Measurements from ENCODE around the gene HS2ST1. TPM values are rescaled to one million over a fixed set of nuclear protein-coding genes. Genes with fewer than 3 reads are reported as not detected.
A peak's percentile ranks its signal among the peaks of the same experiment; 100 is the strongest.
"Not testable (repeated sequence)": the region's sequence is repeated elsewhere in the genome, so short reads cannot be mapped to it uniquely, and the experiment has no call there.

The HS2ST1 gene
- total RNA-seq, 1 donor from 2014 or later: 56.4 TPM

DNA sequence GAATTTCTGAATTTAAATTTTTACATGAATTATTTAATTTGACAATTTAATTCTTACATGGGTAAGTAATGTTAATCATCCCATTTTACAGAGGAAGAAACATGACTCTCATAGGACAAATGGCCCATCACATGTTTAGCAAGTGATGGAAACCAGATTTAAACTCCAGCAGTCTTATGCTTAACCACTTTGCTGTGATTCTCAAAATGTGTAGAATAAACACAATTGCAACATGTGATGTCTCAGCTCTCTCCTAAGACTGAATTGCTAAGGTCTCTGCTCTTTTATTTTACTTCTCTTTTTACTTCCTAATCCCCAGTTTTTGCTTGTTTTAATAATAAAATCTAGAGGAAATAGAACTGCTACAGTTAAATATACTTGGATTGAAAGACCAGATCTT, 42.8 kb downstream of the HS2ST1 start:
- peaks cover 11% of the 10 kb centered on the region for H3K9me3 Mint-ChIP-seq
- TF ChIP-seq, protein P1, sequence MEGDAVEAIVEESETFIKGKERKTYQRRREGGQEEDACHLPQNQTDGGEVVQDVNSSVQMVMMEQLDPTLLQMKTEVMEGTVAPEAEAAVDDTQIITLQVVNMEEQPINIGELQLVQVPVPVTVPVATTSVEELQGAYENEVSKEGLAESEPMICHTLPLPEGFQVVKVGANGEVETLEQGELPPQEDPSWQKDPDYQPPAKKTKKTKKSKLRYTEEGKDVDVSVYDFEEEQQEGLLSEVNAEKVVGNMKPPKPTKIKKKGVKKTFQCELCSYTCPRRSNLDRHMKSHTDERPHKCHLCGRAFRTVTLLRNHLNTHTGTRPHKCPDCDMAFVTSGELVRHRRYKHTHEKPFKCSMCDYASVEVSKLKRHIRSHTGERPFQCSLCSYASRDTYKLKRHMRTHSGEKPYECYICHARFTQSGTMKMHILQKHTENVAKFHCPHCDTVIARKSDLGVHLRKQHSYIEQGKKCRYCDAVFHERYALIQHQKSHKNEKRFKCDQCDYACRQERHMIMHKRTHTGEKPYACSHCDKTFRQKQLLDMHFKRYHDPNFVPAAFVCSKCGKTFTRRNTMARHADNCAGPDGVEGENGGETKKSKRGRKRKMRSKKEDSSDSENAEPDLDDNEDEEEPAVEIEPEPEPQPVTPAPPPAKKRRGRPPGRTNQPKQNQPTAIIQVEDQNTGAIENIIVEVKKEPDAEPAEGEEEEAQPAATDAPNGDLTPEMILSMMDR (conservative IDR thresholded peaks at IDR 0.05): no peak
- H3K4me3 Mint-ChIP-seq: no peak overlapping the region
- no peak for DNase-seq (ENCODE audit: low read depth, low spot score)
- H3K27me3 Mint-ChIP-seq (ENCODE audit: low read depth): no peaks in the 10 kb centered on the region
- no peak overlapping the region for H3K27ac Mint-ChIP-seq (ENCODE audit: unreplicated experiment)
- peaks cover 20% of the 10 kb centered on the region for H3K36me3 Mint-ChIP-seq (ENCODE audit: low read depth)
- peaks cover 10% of the 10 kb centered on the region for H3K4me1 Mint-ChIP-seq

DNA sequence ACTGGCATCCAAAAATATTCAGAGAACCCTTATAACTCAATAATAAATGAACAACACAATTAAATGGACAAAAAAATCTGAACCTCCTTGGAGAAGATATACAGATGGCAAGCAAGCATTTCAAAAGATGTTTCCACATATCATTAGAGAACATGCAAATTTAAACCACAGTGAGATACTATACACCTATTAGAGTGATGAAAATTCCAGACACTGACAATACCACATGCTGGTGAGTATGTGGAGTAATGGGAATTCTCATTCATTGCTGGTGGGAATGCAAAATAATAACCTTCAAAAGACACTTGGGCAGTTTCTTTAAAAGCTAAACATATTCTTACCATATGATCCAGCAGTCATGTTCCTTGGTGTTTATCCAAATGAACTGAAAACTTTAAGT, 46.1 kb downstream of the HS2ST1 start:
- Mint-ChIP-seq H3K27me3 (ENCODE audit: low read depth) (no peaks in the 10 kb centered on the region), H3K27ac (ENCODE audit: unreplicated experiment) (no peak overlapping the region), H3K4me3 (no peak overlapping the region), H3K4me1 (peaks cover 5% of the 10 kb centered on the region), H3K36me3 (ENCODE audit: low read depth) (peaks cover 31% of the 10 kb centered on the region), H3K9me3 (peaks cover 13% of the 10 kb centered on the region)
- DNase-seq (ENCODE audit: low read depth, low spot score): no peak
- TF ChIP-seq, protein P1 (conservative IDR thresholded peaks at IDR 0.05): no peak

DNA sequence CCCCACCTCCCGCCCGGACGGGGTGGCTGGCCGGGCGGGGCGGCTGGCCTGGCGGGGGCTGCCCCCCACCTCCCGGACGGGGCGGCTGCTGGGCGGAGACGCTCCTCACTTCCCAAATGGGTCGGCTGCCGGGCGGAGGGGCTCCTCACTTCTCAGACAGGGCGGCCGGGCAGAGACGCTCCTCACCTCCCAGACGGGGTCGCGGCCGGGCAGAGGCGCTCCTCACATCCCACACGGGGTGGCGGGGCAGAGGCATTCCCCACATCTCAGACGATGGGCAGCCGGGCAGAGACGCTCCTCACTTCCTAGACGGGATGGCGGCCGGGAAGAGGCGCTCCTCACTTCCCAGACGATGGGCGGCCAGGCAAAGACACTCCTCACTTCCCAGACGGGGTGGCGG, 49.4 kb downstream of the HS2ST1 start:
- Mint-ChIP-seq H3K9me3 (peaks cover 11% of the 10 kb centered on the region), H3K36me3 (ENCODE audit: low read depth) (peaks cover 24% of the 10 kb centered on the region)
- not testable (repeated sequence) for DNase-seq (ENCODE audit: low read depth, low spot score); H3K4me1 Mint-ChIP-seq; H3K27ac Mint-ChIP-seq (ENCODE audit: unreplicated experiment); H3K4me3 Mint-ChIP-seq; H3K27me3 Mint-ChIP-seq (ENCODE audit: low read depth)

DNA sequence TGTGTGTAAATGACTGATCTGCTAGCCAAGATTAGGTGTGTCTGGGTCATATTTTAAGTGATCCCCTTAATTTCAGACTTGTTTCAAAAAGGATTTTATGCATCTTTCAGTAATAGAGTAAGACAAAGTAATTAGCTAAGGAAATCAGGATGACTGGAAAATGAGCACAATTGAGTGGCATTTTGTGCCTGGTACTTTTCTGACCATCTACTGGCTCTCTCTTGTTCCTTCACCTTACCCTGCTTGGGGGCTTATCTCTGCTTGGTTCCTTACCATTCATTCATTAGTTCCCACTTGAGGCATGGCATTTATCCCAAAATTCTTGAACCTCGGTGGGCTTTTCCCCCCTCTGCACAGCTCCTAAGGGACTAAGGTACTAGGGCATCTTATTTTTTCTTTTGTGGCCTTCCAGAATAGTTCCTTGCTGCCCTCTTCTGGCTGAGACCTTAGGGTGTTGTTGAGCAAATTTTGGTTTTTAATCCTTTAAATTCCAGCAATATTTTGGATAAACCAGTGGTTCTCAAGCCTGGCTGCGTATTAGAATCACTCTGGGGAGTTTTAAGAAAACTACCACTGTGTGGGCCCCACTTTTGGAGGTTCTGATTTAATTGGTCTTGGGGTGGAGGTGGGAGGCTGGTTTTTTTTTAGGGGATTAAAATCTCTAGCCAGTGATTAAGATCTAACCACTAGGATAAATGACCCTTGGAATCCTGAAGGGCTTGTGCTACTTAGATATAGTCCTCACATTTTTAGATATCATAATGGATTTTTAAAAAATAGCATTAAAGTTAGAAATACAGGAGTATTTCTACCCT, 50.8 kb downstream of the HS2ST1 start:
- DNase-seq (ENCODE audit: low read depth, low spot score): no peak
- TF ChIP-seq, protein P1 (conservative IDR thresholded peaks at IDR 0.05): peak; percentile 65
- Mint-ChIP-seq H3K9me3 (peaks cover 5% of the 10 kb centered on the region), H3K4me1 (no peaks in the 10 kb centered on the region), H3K27me3 (ENCODE audit: low read depth) (no peaks in the 10 kb centered on the region), H3K27ac (ENCODE audit: unreplicated experiment) (no peak overlapping the region), H3K4me3 (no peak overlapping the region), H3K36me3 (ENCODE audit: low read depth) (peaks cover 15% of the 10 kb centered on the region)

DNA sequence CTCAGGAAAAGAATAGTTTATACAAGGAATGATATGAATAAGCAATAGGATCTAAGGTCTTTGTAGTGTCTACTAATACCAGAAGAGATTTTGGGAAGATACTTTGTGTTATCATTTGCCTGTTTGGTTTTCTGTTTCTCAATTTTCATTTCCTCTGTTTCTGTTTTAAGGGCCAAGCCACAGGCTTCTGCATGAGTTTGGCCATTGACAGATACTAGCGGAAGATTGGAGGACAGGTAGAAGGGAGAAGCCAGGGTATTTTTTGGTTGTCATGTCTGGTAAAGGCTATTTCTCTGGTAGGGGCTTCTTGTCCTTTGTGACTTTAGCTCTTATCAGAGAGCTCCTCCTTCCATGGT, 51.4 kb downstream of the HS2ST1 start:
- Mint-ChIP-seq H3K36me3 (ENCODE audit: low read depth) (peaks cover 11% of the 10 kb centered on the region), H3K27ac (ENCODE audit: unreplicated experiment) (no peak overlapping the region), H3K4me3 (no peak overlapping the region), H3K9me3 (peaks cover 5% of the 10 kb centered on the region), H3K4me1 (no peaks in the 10 kb centered on the region), H3K27me3 (ENCODE audit: low read depth) (no peaks in the 10 kb centered on the region)
- DNase-seq (ENCODE audit: low read depth, low spot score): no peak
- TF ChIP-seq, protein P1 (conservative IDR thresholded peaks at IDR 0.05): no peak

DNA sequence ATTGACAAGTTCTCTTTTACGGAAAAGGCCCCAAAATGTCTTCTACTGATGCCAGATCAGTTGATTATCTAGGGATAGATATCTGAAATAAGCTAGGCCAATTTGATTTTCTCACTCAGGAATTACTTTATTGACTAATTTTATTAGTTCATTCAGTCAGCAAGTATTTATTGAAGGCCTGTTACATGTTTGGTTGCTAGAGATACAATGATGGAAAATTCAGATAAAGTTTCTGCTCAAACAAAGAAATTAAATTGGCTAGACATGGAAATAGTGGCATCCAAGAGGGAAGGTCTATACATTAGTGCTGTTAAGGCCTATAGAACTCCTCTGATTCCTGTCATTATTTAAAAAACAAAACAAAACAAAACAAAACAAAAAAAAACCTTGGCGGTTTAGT, 56.5 kb downstream of the HS2ST1 start:
- no peak for DNase-seq (ENCODE audit: low read depth, low spot score)
- peaks cover 7% of the 10 kb centered on the region for H3K4me1 Mint-ChIP-seq
- no peaks in the 10 kb centered on the region for H3K36me3 Mint-ChIP-seq (ENCODE audit: low read depth)
- no peaks in the 10 kb centered on the region for H3K27me3 Mint-ChIP-seq (ENCODE audit: low read depth)
- H3K4me3 Mint-ChIP-seq: no peak overlapping the region
- H3K9me3 Mint-ChIP-seq: no peaks in the 10 kb centered on the region
- H3K27ac Mint-ChIP-seq (ENCODE audit: unreplicated experiment): no peak overlapping the region
- TF ChIP-seq, protein P1 (conservative IDR thresholded peaks at IDR 0.05): no peak

Data from neural crest cell (in vitro differentiated cells).